Measurements from ENCODE around the gene BASP1.

BASP1 gene

GRCh38 chr5:17213938-17214337, 3.5 kb upstream of the BASP1 start:
- Histone ChIP-seq H3K4me1 (no peaks in the 10 kb centered on the region), H3K27me3 (peaks cover 34% of the 10 kb centered on the region), H3K4me3 (ENCODE audit: low read depth, low read length) (no peak overlapping the region), H3K9me3 (no peaks in the 10 kb centered on the region), H3K36me3 (no peaks in the 10 kb centered on the region)
- TF ChIP-seq CTCF (IDR thresholded peaks at IDR 0.05; ENCODE audit: low read depth, low read length): no peak
- DNase-seq: no peak

DNA sequence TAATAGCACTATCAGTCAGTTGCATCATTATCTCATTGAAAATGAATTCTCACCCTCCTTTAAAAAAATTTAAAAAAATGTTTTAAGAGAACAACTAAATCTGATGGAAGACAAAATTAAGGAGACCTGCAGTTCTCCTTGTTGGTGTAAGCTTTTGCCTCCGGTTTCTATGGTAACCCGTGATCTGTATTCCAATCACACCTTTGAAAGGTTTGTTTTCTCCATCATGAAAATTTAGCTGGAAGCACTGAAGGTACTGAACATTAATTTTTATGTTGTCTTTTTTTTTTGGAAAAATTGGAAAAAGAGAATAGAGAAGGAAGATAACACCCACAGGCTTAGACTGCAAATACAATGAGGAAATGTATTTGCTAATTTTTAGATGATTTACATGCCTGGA, 2.5 kb upstream of the BASP1 start:
- H3K9me3 ChIP-seq: no peaks in the 10 kb centered on the region
- H3K4me1 ChIP-seq: peaks cover under 1% of the 10 kb centered on the region; the same call in 1 of the 2 replicates
- no peak for DNase-seq
- H3K36me3 ChIP-seq: no peaks in the 10 kb centered on the region
- no peak overlapping the region for H3K4me3 ChIP-seq (ENCODE audit: low read depth, low read length)
- no peak for TF ChIP-seq CTCF (IDR thresholded peaks at IDR 0.05; ENCODE audit: low read depth, low read length)
- H3K27me3 ChIP-seq: peaks cover 26% of the 10 kb centered on the region

DNA sequence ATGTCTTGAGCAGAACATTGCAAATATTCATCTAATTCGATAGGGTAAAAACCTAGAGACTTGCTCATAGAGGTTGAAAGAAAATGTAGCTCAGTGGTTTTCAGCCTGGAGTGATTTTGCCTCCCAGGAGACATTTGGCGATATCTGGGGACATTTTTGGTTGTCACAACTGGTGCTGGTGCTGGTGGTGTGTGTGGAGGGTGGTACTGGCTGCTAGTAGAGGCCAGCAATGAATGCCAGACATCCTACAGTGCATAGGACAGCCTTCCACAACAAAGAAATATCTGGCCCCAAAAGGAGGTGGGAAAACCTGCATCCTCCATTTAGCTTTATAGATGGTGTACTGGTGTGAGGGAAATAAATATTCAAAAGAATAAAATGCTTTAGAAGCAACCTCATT, 2.1 kb upstream of the BASP1 start:
- Histone ChIP-seq H3K27me3 (peaks cover 21% of the 10 kb centered on the region), H3K4me3 (ENCODE audit: low read depth, low read length) (no peak overlapping the region), H3K4me1 (peaks cover 5% of the 10 kb centered on the region), H3K36me3 (no peaks in the 10 kb centered on the region; the same call in 1 of the 2 replicates), H3K9me3 (no peaks in the 10 kb centered on the region)
- no peak for DNase-seq
- no peak for TF ChIP-seq CTCF (IDR thresholded peaks at IDR 0.05; ENCODE audit: low read depth, low read length)

GRCh38 chr5:17216176-17216973, 1.1 kb upstream of the BASP1 start:
- peak; percentile 82 for DNase-seq
- peaks cover 10% of the 10 kb centered on the region for H3K4me1 ChIP-seq
- peak; percentile 86 for TF ChIP-seq CTCF (IDR thresholded peaks at IDR 0.05; ENCODE audit: low read depth, low read length)
- peaks cover 11% of the 10 kb centered on the region for H3K27me3 ChIP-seq
- H3K9me3 ChIP-seq: no peaks in the 10 kb centered on the region
- H3K4me3 ChIP-seq (ENCODE audit: low read depth, low read length): peak overlapping the region; percentile 63
- H3K36me3 ChIP-seq: no peaks in the 10 kb centered on the region; the same call in 1 of the 2 replicates

- TF ChIP-seq CTCF (IDR thresholded peaks at IDR 0.05; ENCODE audit: low read depth, low read length): no peak
- peaks cover 10% of the 10 kb centered on the region for H3K4me1 ChIP-seq
- DNase-seq: peak; percentile 71
- no peaks in the 10 kb centered on the region for H3K9me3 ChIP-seq
- peak overlapping the region; percentile 63 for H3K4me3 ChIP-seq (ENCODE audit: low read depth, low read length)
- peaks cover 2% of the 10 kb centered on the region for H3K36me3 ChIP-seq
- H3K27me3 ChIP-seq: peaks cover 4% of the 10 kb centered on the region; the same call in 1 of the 2 replicates
These were observed 398 bp upstream of the BASP1 start for GRCh38 chr5:17216974-17217492.
